PC-9 (cell line): ENCODE results near the gene BCAT1.

ENCODE experiments used
- EZH2 ChIP-seq: fragments of 200-600 bp; sonication (generic); IDR thresholded peaks from 2 replicates; pipeline ENCODE4 v1.8.0; 2017; ENCODE audit warnings: antibody characterized with exemption, low read depth
- TF ChIP-seq, protein P1 (sequence below): fragments of 200-600 bp; sonication (generic); conservative IDR thresholded peaks from 2 replicates; pipeline ENCODE4 v1.6.1; 2017; ENCODE audit warnings: mixed run types, antibody characterized with exemption, mild to moderate bottlenecking, moderate library complexity

DNA sequence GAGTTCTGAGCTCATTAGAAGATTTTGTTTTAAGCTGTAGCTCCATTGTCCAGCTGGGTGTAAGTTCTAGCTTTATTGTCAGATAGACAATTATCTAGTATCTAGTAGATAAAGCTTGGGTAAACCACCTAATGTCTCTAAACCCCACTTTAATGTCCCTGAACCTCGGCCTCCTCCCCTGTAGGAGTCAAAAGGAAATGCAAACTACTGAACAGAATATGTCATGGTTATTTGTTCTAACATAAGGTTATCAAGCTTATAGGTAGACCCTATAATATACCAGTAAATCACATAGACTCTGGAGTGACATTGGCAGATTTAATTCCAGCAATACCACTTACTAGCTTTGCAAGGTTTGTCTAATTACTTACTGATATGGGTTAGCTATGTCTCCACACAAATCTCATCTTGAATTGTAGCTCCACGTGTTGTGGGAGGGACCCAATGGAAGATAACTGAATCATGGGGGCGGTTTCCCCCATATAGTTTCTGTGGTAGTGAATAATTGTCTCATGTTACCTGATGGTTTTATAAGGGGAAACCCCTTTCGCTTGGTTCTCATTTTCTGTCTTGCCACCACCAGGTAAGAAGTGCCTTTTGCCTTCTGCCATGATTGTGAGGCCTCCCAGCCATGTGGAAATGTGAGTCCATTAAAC, 29.4 kb downstream of the BCAT1 start:
- TF ChIP-seq, protein P1, sequence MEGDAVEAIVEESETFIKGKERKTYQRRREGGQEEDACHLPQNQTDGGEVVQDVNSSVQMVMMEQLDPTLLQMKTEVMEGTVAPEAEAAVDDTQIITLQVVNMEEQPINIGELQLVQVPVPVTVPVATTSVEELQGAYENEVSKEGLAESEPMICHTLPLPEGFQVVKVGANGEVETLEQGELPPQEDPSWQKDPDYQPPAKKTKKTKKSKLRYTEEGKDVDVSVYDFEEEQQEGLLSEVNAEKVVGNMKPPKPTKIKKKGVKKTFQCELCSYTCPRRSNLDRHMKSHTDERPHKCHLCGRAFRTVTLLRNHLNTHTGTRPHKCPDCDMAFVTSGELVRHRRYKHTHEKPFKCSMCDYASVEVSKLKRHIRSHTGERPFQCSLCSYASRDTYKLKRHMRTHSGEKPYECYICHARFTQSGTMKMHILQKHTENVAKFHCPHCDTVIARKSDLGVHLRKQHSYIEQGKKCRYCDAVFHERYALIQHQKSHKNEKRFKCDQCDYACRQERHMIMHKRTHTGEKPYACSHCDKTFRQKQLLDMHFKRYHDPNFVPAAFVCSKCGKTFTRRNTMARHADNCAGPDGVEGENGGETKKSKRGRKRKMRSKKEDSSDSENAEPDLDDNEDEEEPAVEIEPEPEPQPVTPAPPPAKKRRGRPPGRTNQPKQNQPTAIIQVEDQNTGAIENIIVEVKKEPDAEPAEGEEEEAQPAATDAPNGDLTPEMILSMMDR, result no peak
- TF ChIP-seq EZH2, result no peak
